HUES48 (cell line): Measurements from ENCODE around the gene DXO.

Experiments
- H3K27ac ChIP-seq: one replicate; pipeline ENCODE4 v1.7.0; 2013; ENCODE audit warnings: low read depth, low read length, inconsistent platforms
- H3K27me3 ChIP-seq: 2 replicates; pipeline ENCODE4 v1.6.1; 2013; ENCODE audit warnings: mild to moderate bottlenecking, low read length; ENCODE audit not compliant: control insufficient read depth, insufficient read depth
- H3K36me3 ChIP-seq: 2 replicates; pipeline ENCODE4 v1.6.1; 2013; ENCODE audit warnings: low read length; ENCODE audit not compliant: control insufficient read depth, insufficient read depth
- H3K4me1 ChIP-seq: 2 replicates; pipeline ENCODE4 v1.6.1; 2013; ENCODE audit warnings: mild to moderate bottlenecking, low read length; ENCODE audit not compliant: control insufficient read depth, insufficient read depth
- H3K4me3 ChIP-seq: 2 replicates; pipeline ENCODE4 v1.5.1; 2013; ENCODE audit warnings: mild to moderate bottlenecking, low read depth, low read length
- H3K9ac ChIP-seq: 2 replicates; pipeline ENCODE4 v1.6.1; 2013; ENCODE audit warnings: mild to moderate bottlenecking, low read depth, low read length, moderate library complexity
- H3K9me3 ChIP-seq: 2 replicates; pipeline ENCODE4 v1.6.1; 2013; ENCODE audit warnings: low read length; ENCODE audit not compliant: control insufficient read depth, insufficient read depth

Gene DXO

GRCh38 chr6:31920811-31921210 lies 51.1 kb downstream of the DXO start:
- Histone ChIP-seq H3K9me3 (no peaks in the 10 kb centered on the region), H3K9ac (no peak overlapping the region), H3K4me1 (no peaks in the 10 kb centered on the region), H3K27me3 (no peaks in the 10 kb centered on the region), H3K36me3 (no peaks in the 10 kb centered on the region), H3K27ac (no peak overlapping the region), H3K4me3 (no peak overlapping the region)
